HEK293 (cell line): ENCODE data around the gene SLC6A17.

ENCODE experiments used
- CTCF ChIA-PET: fragments of 350-600 bp; formaldehyde crosslinking; extraction: SDS; loops from one replicate; lab custom pipeline; 2021; ENCODE audit warnings: antibody characterized with exemption; lab: Yijun Ruan, JAX
- POLR2A ChIA-PET: fragments of 300-600 bp; formaldehyde crosslinking; extraction: SDS; loops from one replicate; lab custom pipeline; 2020; ENCODE audit warnings: antibody characterized with exemption, inconsistent platforms; lab: Yijun Ruan, JAX
- H3K27ac ChIP-seq: fragments of 200-500 bp; sonication (Bioruptor generic); 2 replicates; pipeline ENCODE4 v1.5.1; 2014; ENCODE audit warnings: low read depth, low read length, control low read depth, inconsistent platforms; ENCODE audit errors: extremely low read depth
- H3K36me3 ChIP-seq, 2 experiments: fragments of 200-500 bp in 1 of 2; sonication (Bioruptor generic) in 1 of 2; 1 replicate in 1 of 2; 2 replicates in 1 of 2; pipeline ENCODE4 v1.5.1; 2014 to 2017; ENCODE audit warnings: inconsistent platforms in 2 of 2, low read length in 2 of 2; ENCODE audit not compliant: control insufficient read depth in 2 of 2, insufficient read depth in 1 of 2
- H3K4me1 ChIP-seq: fragments of 200-500 bp; sonication (Bioruptor generic); 2 replicates; pipeline ENCODE4 v1.5.1; 2014; ENCODE audit warnings: mild to moderate bottlenecking, low read length, inconsistent platforms; ENCODE audit not compliant: control insufficient read depth, insufficient read depth
- H3K4me3 ChIP-seq: 2 replicates; pipeline ENCODE4 v1.5.1; 2011; ENCODE audit warnings: low read depth, mild to moderate bottlenecking, control low read depth, low read length, moderate library complexity
- H3K9me3 ChIP-seq: fragments of 200-500 bp; sonication (Bioruptor generic); 2 replicates; pipeline ENCODE4 v1.5.1; 2014; ENCODE audit warnings: low read depth, low read length, inconsistent platforms; ENCODE audit not compliant: control insufficient read depth, insufficient read depth
- FEZF1 ChIP-seq: fragments of 450-650 bp; formaldehyde crosslinking; IDR thresholded peaks from 2 replicates; pipeline ENCODE4 v1.5.1; 2016; ENCODE audit warnings: missing biosample characterization, missing genetic modification characterization
- GFI1B ChIP-seq: fragments of 450-650 bp; formaldehyde crosslinking; IDR thresholded peaks from 2 replicates; pipeline ENCODE4 v1.5.1; 2016; ENCODE audit warnings: missing biosample characterization, missing genetic modification characterization
- GLI2 ChIP-seq: fragments of 450-650 bp; formaldehyde crosslinking; IDR thresholded peaks from 2 replicates; pipeline ENCODE4; 2017; ENCODE audit warnings: missing biosample characterization, missing genetic modification characterization, low read depth, borderline replicate concordance
- KLF1 ChIP-seq: fragments of 450-650 bp; formaldehyde crosslinking; IDR thresholded peaks from 2 replicates; pipeline ENCODE4 v1.5.1; 2016; ENCODE audit warnings: missing biosample characterization, missing genetic modification characterization
- KLF17 ChIP-seq: fragments of 450-650 bp; formaldehyde crosslinking; IDR thresholded peaks from 2 replicates; pipeline ENCODE4 v1.5.1; 2016; ENCODE audit warnings: missing biosample characterization, missing genetic modification characterization
- SP7 ChIP-seq: fragments of 450-650 bp; formaldehyde crosslinking; IDR thresholded peaks from 2 replicates; pipeline ENCODE4 v1.5.1; 2016; ENCODE audit warnings: missing biosample characterization, missing genetic modification characterization
- TCF7L2 ChIP-seq: IDR thresholded peaks from 2 replicates; pipeline ENCODE4 v1.6.1; 2011; ENCODE audit warnings: low read depth, mild to moderate bottlenecking, inconsistent platforms, low read length, moderate library complexity, borderline replicate concordance
- ZBTB44 ChIP-seq: fragments of 450-650 bp; IDR thresholded peaks from 2 replicates; pipeline ENCODE4 v1.5.1; 2018; ENCODE audit warnings: missing biosample characterization, mild to moderate bottlenecking, missing genetic modification characterization
- ZFP37 ChIP-seq: fragments of 450-650 bp; formaldehyde crosslinking; IDR thresholded peaks from 2 replicates; pipeline ENCODE4 v1.5.1; 2016; ENCODE audit warnings: missing biosample characterization, missing genetic modification characterization
- ZIC2 ChIP-seq: fragments of 450-650 bp; formaldehyde crosslinking; IDR thresholded peaks from 2 replicates; pipeline ENCODE4 v1.5.1; 2016; ENCODE audit warnings: missing biosample characterization, missing genetic modification characterization
- ZNF112 ChIP-seq: fragments of 450-650 bp; formaldehyde crosslinking; IDR thresholded peaks from 2 replicates; pipeline ENCODE4 v1.5.0; 2017; ENCODE audit warnings: missing biosample characterization, missing genetic modification characterization
- ZNF121 ChIP-seq: fragments of 450-650 bp; formaldehyde crosslinking; IDR thresholded peaks from 2 replicates; pipeline ENCODE4 v1.5.1; 2016; ENCODE audit warnings: missing biosample characterization, missing genetic modification characterization
- ZNF184 ChIP-seq: fragments of 450-650 bp; IDR thresholded peaks from 2 replicates; pipeline ENCODE4 v1.5.1; 2018; ENCODE audit warnings: missing biosample characterization, mild to moderate bottlenecking, missing genetic modification characterization
- ZNF19 ChIP-seq: fragments of 450-650 bp; formaldehyde crosslinking; IDR thresholded peaks from 2 replicates; pipeline ENCODE4; 2016; ENCODE audit warnings: missing biosample characterization, missing genetic modification characterization, low read depth
- ZNF221 ChIP-seq: fragments of 450-650 bp; formaldehyde crosslinking; IDR thresholded peaks from 2 replicates; pipeline ENCODE4 v1.5.1; 2017; ENCODE audit warnings: missing biosample characterization, missing genetic modification characterization, borderline replicate concordance
- ZNF280D ChIP-seq: fragments of 450-650 bp; formaldehyde crosslinking; IDR thresholded peaks from 2 replicates; pipeline ENCODE4 v1.5.1; 2016; ENCODE audit warnings: missing biosample characterization, missing genetic modification characterization
- ZNF513 ChIP-seq: fragments of 450-650 bp; IDR thresholded peaks from 2 replicates; pipeline ENCODE4 v1.5.1; 2018; ENCODE audit warnings: missing biosample characterization, missing genetic modification characterization
- ZNF585B ChIP-seq: fragments of 450-650 bp; formaldehyde crosslinking; IDR thresholded peaks from 2 replicates; pipeline ENCODE4 v1.5.1; 2016; ENCODE audit warnings: missing biosample characterization, missing genetic modification characterization
- ZNF600 ChIP-seq: fragments of 450-650 bp; formaldehyde crosslinking; IDR thresholded peaks from 2 replicates; pipeline ENCODE4 v1.5.1; 2016; ENCODE audit warnings: missing biosample characterization, missing genetic modification characterization
- ZNF621 ChIP-seq: fragments of 450-650 bp; formaldehyde crosslinking; IDR thresholded peaks from 2 replicates; pipeline ENCODE4 v1.5.1; 2017; ENCODE audit warnings: missing biosample characterization, missing genetic modification characterization
- ZNF623 ChIP-seq: fragments of 450-650 bp; formaldehyde crosslinking; IDR thresholded peaks from 2 replicates; pipeline ENCODE4 v1.5.1; 2016; ENCODE audit warnings: missing biosample characterization, missing genetic modification characterization
- ZNF629 ChIP-seq: fragments of 450-650 bp; formaldehyde crosslinking; IDR thresholded peaks from 2 replicates; pipeline ENCODE4 v1.5.1; 2017; ENCODE audit warnings: missing biosample characterization, missing genetic modification characterization
- ZNF791 ChIP-seq: fragments of 450-650 bp; formaldehyde crosslinking; IDR thresholded peaks from 2 replicates; pipeline ENCODE4 v1.5.1; 2016; ENCODE audit warnings: missing biosample characterization, missing genetic modification characterization

SLC6A17 gene

GRCh38 chr1:110125810-110126209 lies 24.5 kb upstream of the SLC6A17 start (continued):
- TF ChIP-seq GLI2 (tag by site-specific recombination): no peak
- no peak for TF ChIP-seq ZNF600 (tag by site-specific recombination)
- no peak for TF ChIP-seq ZIC2 (tag by site-specific recombination)
- no peak for TF ChIP-seq ZNF513 (tag by site-specific recombination)
- TF ChIP-seq ZBTB44 (tag by site-specific recombination): no peak
- no peak for TF ChIP-seq ZNF184 (tag by site-specific recombination)
- TF ChIP-seq ZNF280D (tag by site-specific recombination): no peak

GRCh38 chr1:110130113-110130591 lies 20.1 kb upstream of the SLC6A17 start:
- H3K27ac ChIP-seq: no peak overlapping the region
- no peaks in the 10 kb centered on the region for H3K36me3 ChIP-seq
- ChIA-PET POLR2A (no interaction called here), CTCF (no interaction called here)
- H3K4me3 ChIP-seq: no peak overlapping the region
- H3K9me3 ChIP-seq: no peaks in the 10 kb centered on the region
- no peaks in the 10 kb centered on the region for H3K4me1 ChIP-seq
- no peak for TF ChIP-seq ZNF621 (tag by site-specific recombination)
- TF ChIP-seq ZFP37: no peak
- TF ChIP-seq SP7: no peak
- TF ChIP-seq GFI1B (tag by site-specific recombination): no peak
- TF ChIP-seq KLF1 (tag by site-specific recombination): no peak
- no peak for TF ChIP-seq ZNF629 (tag by site-specific recombination)
- TF ChIP-seq ZNF585B (tag by site-specific recombination): no peak
- no peak for TF ChIP-seq ZNF19 (tag by site-specific recombination)
- TF ChIP-seq FEZF1 (tag by site-specific recombination): no peak
- no peak for TF ChIP-seq KLF17
- TF ChIP-seq ZNF791 (tag by site-specific recombination): no peak
- no peak for TF ChIP-seq ZNF112 (tag by site-specific recombination)
- no peak for TF ChIP-seq ZNF623 (tag by site-specific recombination)
- no peak for TF ChIP-seq ZNF221 (tag by site-specific recombination)
- TF ChIP-seq TCF7L2: no peak
- TF ChIP-seq ZNF121: no peak
